Measurements from ENCODE around the gene JPT1.
"Not testable (repeated sequence)": the region's sequence is repeated elsewhere in the genome, so short reads cannot be mapped to it uniquely, and the experiment has no call there.

JPT1 gene

GRCh38 chr17:75129576-75129975 lies 24.7 kb downstream of the JPT1 start:
- DNase-seq, result no peak

- no peak for DNase-seq
Measured at GRCh38 chr17:75128694-75129505, 25.4 kb downstream of the JPT1 start.

GRCh38 chr17:75127936-75128335 lies 26.4 kb downstream of the JPT1 start:
- not testable (repeated sequence) for DNase-seq

- DNase-seq, result no peak
Measured at GRCh38 chr17:75126954-75127353, 27.4 kb downstream of the JPT1 start.

DNA sequence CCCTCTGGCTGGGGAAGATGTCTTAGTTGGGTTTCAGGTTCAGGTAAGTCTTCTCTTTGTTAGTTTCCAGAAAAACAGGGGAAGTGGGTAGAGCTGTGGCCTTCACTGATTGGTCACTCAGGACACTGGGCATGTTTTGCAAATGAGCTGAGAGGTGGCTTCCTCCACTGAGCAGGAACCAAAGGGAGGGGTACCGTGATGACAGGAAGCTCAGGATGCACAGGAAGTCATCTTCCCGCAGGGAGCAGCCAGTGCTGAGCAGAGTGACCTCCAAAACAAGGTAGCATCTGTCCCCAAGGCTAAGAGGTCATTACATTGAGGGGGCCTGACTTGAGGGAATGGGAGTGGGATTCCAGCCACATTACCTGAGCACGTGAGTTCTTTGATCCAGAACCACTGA lies 28.3 kb downstream of the JPT1 start:
- DNase-seq, result no peak

DNA sequence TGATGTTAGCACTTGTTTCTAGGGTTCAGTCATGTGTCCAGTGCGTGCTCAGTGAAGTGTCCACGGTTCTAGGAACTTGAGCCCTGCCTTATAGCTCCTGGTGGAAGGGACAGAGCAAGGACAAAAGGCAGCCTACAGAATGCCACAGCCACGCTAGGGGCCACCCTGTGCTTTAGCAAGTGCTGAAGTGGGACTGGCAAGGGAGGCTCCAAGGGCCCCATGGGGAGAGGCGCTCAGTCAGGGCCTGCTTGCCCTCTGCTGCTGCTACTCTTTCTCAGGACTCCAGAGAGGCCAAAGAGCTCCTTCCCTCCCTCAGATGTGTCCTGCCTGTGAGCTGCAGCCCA lies 29.5 kb downstream of the JPT1 start:
- no peak for DNase-seq

- DNase-seq, result peak; percentile 83
Measured at GRCh38 chr17:75124041-75124818, 30.1 kb downstream of the JPT1 start.

DNA sequence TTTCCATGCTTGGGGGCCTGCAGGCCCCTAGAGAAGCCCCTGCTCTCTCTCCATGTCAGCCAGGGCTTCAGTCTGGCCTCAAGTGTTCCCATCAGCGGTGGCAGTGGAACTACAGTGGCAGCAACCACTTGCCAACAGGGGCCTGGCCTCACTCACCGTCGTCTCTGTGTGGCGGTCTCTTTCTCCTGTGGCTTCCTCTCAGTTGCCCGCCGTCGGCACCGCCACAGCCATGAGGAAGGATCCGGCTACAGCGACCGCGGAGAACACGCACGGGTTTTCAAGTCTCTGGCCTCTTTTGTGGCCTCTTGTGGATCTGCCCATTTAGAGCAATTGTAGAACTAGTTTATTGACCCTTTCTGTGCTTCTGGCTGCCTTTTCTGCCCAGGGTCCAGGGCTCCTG lies 36.0 kb downstream of the JPT1 start:
- no peak for DNase-seq

- DNase-seq, result no peak
Measured at GRCh38 chr17:75116737-75117136, 37.6 kb downstream of the JPT1 start.

DNA sequence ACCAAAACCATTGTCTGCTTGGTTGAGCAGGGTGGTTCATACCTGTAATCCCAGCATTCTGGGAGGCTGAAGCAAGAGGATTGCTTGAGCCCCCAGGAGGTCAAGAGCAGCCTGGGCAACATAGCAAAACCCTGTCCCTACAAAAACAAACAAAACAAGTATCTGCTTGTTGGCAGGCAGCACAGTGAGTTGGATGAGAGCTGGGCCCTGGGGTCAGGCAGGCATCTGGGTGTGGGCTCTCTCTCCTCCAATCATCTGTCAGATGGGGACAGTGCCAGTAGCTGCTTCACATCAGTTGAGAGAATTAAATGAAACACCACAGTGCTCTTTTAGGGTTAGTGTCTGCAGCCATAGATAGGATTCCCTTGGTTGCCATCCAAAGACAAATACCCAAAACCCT lies 38.8 kb downstream of the JPT1 start:
- DNase-seq, result no peak

GRCh38 chr17:75114552-75115314 lies 39.6 kb downstream of the JPT1 start:
- DNase-seq, result no peak

DNA sequence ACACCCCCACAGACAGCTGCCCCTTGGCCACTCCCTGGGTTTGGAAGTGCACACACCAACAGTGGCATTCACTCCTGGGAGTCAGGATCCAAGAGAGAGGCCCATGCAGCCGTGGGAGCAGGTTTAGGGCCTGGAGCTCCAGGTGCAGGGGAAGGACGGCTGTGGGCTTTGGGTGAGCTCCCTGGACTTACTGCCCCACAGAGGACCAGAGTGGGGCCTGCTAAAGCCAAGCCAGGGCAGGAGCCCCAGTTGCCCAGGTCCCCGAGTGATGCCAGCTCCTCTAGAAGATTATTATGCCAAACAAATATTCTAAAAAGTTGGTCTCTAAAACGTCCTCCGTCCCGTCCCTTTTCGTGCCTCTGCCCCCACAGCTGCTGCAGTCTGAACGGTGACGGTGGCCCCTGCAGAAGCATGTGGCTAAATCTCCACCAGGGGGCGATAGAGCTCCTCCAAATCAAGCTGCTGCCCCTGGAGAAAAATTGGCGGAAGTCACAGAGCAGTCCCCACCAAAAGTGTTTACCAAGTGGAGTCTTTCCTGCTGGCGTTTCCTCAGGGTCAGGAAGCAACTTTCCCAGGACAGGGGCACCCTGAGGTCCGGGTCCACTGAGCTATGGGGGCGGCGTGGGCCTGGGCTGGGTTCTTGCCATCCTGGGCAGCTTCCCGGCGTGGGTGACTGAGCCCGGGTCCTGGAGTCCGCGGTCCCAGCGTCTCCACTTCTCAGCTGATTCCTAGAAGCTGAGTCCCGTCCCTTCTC lies 40.3 kb downstream of the JPT1 start:
- DNase-seq, result peak; percentile 94

GRCh38 chr17:75111777-75112335 lies 42.5 kb downstream of the JPT1 start:
- DNase-seq, result no peak

DNA sequence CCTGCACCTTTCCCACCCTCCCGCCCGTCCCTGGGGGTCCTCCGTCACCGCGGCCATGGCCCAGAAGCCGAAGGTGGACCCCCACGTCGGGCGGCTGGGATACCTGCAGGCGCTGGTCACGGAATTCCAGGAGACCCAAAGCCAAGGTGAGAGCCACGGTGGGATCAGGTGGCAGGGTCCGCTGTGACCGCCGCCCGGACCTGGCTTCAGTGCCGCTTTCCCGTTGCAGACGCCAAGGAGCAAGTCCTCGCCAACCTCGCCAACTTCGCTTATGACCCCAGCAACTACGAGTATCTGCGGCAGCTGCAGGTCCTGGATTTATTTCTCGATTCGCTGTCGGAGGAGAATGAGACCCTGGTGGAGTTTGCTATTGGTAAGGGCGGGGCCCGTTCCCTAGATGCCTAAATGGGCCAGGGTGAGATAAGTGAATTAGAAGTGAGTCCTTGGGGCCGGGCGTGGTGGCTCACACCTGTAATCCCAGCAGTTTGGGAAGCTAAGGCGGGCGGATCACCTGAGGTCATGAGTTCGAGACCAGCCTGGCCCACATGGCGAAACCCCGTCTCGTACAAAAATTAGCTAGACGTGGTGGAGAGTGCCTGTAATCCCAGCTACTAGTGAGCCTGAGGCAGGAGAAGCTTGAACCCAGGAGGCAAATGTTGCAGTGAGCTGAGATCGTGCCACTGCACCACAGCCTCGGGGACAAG lies 43.9 kb downstream of the JPT1 start:
- DNase-seq, result peak; percentile 25

- DNase-seq, result peak; percentile 95
Measured at GRCh38 chr17:75109407-75110233, 44.7 kb downstream of the JPT1 start, which contains the start of gene ARMC7. Gene ARMC7, plus strand, starts transcription at chr17:75109969. Its CDS starts 320 bp downstream, at chr17:75110289.

DNA sequence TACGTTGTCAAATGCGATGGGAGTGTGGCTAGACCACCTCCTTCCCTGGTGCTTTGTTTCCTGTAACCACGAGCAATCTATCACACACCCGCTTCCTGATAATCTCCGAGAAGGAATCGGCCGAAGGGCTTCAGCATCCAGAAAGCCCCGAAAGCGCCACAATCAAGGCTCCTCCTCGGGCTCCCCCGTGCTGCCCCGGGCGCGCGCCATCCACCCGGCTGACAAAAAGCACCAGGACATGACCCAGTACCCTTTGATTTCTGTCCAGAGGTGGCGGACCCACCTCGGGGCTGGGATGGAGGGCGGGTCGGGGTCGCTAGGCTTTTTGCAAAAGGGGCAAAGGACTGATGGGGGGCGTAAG lies 45.3 kb downstream of the JPT1 start:
- peak; percentile 24 for DNase-seq

- no peak for DNase-seq
Measured at GRCh38 chr17:75108193-75108592, 46.1 kb downstream of the JPT1 start.

- no peak for DNase-seq
Measured at GRCh38 chr17:75105126-75106080, 48.9 kb downstream of the JPT1 start.

Measured in CD4-positive, alpha-beta T cell treated with Interleukin-6 for 4 hours (primary cell).